Measurements from ENCODE around the gene RFFL.
"Not testable (repeated sequence)": the region's sequence is repeated elsewhere in the genome, so short reads cannot be mapped to it uniquely, and the experiment has no call there.

The RFFL gene

DNA sequence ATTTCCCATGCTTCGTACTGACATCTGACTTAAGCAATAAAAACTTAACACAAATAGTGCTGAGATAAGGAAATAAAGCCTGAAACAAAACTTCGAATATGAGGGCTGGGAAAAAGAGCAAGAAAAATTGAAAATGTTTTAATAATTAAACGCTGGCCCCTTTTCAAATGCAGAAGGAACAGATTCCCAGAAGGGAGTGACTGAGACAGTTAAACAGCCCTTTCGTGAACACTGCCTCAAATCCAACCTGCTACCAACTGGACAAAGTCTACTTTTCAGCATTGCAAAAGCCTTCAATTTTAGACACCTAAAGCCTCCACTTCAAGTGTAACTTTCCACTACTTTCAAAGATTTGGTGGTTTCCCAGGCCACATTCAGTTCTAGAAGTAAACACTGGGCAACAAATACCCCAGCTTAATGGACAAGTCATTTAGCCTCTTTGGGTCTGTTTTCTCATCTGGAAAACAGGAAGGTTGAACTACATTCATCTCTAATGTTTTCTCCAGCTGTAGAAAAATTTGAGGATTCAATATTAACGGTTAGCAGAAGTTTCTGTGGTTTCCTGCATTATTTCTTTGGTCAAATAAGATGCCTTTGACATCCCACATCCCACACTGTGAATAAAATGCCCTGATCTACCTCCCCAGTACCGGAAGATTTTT is 11.8 kb downstream of the RFFL start:
- FAIRE-seq: no peak
- DNase-seq (ENCODE audit: extremely low spot score, insufficient read length, low read depth): no peak

DNA sequence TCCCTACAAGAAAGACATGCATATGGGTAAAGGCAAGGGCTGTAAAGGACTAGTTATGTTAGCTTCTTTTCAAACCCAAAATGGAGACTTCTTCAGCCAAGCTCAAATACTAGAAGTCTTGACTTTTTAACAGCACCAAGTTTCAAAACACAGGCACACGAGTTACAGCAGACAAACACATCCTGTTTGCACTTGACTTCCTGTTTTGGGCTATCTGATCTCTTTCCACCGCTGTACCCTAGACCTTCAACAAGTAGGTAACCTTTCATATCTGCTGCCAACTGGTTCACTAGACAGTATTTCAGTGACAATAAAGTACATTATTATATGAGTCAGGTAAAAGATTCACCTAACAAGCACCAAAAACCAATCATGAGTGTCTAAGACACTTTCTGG is 12.3 kb downstream of the RFFL start:
- FAIRE-seq: peak; percentile 98
- DNase-seq (ENCODE audit: extremely low spot score, insufficient read length, low read depth): no peak

DNA sequence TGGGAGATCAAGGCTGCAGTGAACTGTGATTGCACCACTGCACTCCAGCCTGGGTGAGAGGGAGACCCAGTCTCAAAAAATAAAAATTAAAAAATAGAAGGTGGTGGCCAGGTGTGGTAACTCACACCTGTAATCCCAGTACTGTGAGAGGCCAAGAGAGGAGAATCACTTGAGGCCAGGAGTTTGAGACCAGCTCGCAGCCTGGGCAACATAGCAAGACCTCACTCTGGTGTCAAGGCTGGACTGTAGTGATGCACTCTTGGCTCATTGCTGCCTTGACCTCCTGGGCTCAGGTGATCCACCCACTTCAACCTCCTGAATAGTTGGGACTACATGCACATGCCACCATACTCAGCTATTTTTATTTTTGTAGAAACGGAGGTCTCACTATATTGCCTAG is 13.3 kb downstream of the RFFL start:
- DNase-seq (ENCODE audit: extremely low spot score, insufficient read length, low read depth) (no peak), FAIRE-seq (no peak)

GRCh38 chr17:35048685-35049379 is 14.7 kb downstream of the RFFL start:
- no peak for DNase-seq (ENCODE audit: extremely low spot score, insufficient read length, low read depth)
- no peak for FAIRE-seq

DNA sequence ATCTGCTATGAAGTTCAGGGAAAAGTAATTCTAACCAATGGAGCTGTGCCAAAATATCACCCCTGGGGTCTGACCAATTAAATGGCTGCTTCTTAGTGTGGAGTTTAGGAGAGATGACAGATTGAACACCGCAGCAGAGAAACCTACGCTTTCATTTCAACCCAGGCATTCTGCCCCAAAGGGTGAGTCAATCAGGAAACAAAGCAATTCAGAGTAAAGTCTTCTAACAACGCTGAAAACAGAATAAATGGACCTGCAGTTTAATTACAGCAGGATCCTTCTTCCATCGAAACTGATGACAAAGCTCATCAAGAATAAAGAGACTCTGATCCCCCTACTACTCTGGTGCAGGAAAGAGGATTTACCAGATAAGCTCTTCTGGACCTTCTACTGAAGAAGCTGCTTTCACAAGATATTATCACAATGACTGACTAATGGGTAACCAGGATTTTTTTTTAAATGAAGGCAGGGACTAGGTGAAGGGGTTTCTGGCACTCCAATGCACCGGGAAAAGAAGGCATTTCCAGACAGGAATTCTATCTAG is 16.7 kb downstream of the RFFL start:
- DNase-seq (ENCODE audit: extremely low spot score, insufficient read length, low read depth): no peak
- peak; percentile 91 for FAIRE-seq

- DNase-seq (ENCODE audit: extremely low spot score, insufficient read length, low read depth) (no peak), FAIRE-seq (no peak)
Measured at GRCh38 chr17:35046245-35046644, 17.3 kb downstream of the RFFL start.

DNA sequence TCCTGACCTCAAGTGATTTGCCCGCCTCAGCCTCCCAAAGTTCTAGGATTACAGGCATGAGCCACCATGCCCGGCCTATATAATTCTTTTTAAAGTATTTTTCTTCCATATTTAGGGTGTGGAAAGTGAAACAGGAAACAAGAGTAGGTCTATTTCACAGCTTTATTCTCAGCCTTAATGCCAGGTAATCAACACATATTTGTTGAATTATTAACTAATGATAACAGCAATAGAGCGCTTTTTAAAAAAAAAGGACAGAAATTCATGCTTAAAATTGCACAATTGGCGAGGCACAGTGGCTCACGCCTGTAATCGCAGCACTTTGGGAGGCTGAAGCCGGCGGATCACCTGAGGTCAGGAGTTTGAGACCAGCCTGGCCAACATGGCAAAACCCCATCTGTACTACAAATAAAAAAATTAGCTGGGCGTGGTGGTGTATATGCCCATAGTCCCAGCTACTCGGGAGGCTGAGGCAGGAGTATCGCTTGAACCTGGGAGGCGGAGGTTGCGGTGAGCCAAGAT is 18.0 kb downstream of the RFFL start:
- FAIRE-seq: peak; percentile 24
- DNase-seq (ENCODE audit: extremely low spot score, insufficient read length, low read depth): not testable (repeated sequence)

DNA sequence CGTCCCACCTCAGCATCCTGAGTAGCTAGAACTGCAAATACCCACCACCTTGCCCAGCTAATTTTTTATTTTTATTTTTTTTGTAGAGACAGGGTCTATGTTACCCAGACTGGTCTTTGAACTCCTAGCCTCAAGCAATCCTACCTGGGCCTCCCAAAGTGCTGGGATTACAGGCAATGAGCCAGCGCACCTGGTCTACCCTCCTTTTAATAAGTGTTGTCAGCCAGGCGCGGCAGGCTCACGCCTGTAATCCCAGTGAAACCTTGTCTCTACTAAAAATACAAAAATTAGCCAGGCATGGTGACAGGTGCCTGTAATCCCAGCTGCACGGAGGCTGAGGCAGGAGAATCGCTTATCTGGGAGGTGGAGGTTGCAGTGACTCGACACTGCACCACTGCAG is 19.3 kb downstream of the RFFL start:
- no peak for FAIRE-seq
- DNase-seq (ENCODE audit: extremely low spot score, insufficient read length, low read depth): no peak

GRCh38 chr17:35041390-35041789 is 22.1 kb downstream of the RFFL start:
- FAIRE-seq (peak; percentile 87), DNase-seq (ENCODE audit: extremely low spot score, insufficient read length, low read depth) (no peak)

GRCh38 chr17:35038453-35038852 is 25.1 kb downstream of the RFFL start:
- DNase-seq (ENCODE audit: extremely low spot score, insufficient read length, low read depth): no peak
- FAIRE-seq: no peak

- FAIRE-seq: no peak
- DNase-seq (ENCODE audit: extremely low spot score, insufficient read length, low read depth): no peak
Measured at GRCh38 chr17:35030780-35031179, 32.7 kb downstream of the RFFL start.

- peak; percentile 57 for FAIRE-seq
Measured at GRCh38 chr17:35028531-35029262, 34.8 kb downstream of the RFFL start.

DNA sequence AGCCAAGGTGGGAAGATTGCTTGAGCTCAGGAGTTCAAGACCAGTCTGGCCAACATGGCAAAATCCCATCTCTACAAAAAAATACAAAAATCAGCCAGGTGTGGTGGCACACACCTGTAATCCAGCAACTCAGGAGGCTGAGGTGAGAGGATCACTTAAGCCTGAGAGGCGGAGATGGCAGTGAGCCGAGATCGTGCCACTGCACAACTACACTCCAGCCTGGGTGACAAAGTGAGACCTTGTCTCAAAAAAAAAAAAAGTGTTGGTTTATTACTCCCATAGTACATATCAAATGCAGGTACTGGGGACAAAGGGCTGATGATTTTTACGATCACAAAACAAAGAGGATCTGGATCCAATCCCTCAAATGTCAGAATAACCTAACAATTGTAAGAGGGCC is 35.4 kb downstream of the RFFL start:
- not testable (repeated sequence) for FAIRE-seq; DNase-seq (ENCODE audit: extremely low spot score, insufficient read length, low read depth)

More at GRCh38 chr17:35028531-35029262, 34.8 kb downstream of the RFFL start:
- DNase-seq (ENCODE audit: extremely low spot score, insufficient read length, low read depth): no peak

- FAIRE-seq: no peak
Measured at GRCh38 chr17:35025541-35025940, 38.0 kb downstream of the RFFL start.

DNA sequence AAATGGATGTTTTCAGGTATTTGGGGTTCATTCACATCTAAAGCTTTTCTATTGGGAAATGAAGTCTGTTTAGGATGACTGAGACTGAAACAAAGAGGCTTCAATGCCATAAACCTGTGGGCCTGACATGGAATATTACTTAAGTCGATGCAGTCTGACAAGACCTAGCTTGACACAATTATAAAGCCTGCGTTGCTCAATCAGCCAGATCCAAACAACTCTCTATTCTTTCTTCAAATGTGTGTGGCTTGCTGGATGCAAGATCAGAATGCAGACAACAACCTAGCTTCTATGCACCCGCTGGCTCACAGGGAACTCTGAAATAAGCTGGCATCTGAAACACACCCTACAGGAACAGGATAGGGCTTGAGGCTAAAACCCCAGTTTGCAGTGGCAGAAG is 40.0 kb downstream of the RFFL start:
- DNase-seq (ENCODE audit: extremely low spot score, insufficient read length, low read depth) (no peak), FAIRE-seq (no peak)

More at GRCh38 chr17:35025541-35025940, 38.0 kb downstream of the RFFL start:
- no peak for DNase-seq (ENCODE audit: extremely low spot score, insufficient read length, low read depth)

DNA sequence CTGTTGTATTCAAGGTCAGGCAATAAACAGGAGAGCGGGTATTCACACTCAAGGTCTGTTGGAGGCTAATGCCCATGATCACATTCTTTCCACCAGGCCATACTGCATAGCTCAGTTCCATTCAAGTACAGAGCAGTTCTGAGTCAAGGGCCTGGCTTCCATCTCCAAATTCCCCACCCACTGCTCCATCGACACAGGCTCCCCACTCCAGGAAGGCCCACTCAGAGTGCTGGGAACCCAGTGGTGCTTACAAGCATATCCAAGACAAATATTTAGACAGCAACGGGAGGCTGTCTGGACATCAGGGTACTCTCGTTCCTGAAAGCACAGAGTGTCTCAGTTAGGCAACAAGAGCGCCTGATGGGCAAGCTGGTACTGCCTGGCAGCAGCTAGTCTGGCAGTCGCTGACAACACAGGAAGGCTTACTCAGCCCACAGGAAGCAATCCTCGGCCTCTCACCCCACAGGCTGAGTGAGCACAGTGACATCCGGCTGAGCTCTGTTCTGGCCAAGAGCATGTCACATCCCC is 40.9 kb downstream of the RFFL start:
- FAIRE-seq (peak; percentile 87), DNase-seq (ENCODE audit: extremely low spot score, insufficient read length, low read depth) (peak; percentile 63)

- no peak for FAIRE-seq
- no peak for DNase-seq (ENCODE audit: extremely low spot score, insufficient read length, low read depth)
Measured at GRCh38 chr17:35021520-35022380, 41.8 kb downstream of the RFFL start.

GRCh38 chr17:35019386-35020179 is 43.9 kb downstream of the RFFL start:
- FAIRE-seq (no peak), DNase-seq (ENCODE audit: extremely low spot score, insufficient read length, low read depth) (no peak)

DNA sequence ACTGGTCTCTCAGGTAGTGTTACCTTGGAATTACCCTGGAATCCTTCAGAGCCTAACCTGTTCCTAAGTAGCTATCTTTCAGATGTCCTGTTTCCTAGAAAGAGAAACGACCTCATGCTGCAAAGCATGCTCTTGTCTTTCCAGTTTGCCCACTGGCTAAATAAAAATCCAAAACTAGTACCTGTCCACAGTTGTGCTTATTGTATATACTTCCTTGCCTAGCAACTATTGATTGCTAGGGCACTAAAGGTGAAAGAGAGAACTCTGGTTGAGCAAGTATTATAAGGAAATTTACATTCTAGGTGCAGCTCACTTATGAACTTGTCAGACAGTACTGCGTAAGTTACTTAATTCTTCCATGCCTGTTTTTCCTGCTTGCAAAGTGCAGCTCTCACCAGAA is 44.7 kb downstream of the RFFL start:
- no peak for FAIRE-seq
- DNase-seq (ENCODE audit: extremely low spot score, insufficient read length, low read depth): no peak

All from GM18507 (cell line).